Astrocyte (in vitro differentiated cells and primary cell): ENCODE results near the gene GNAI3.

Experiments used
- CTCF ChIP-seq: IDR thresholded peaks from 2 replicates; pipeline ENCODE4 v1.5.1; 2011; ENCODE audit warnings: low read depth, mild to moderate bottlenecking, inconsistent platforms, low read length, moderate library complexity; ENCODE audit not compliant: insufficient read depth
- EZH2 ChIP-seq: IDR thresholded peaks from 2 replicates; pipeline ENCODE4 v1.6.1; 2012; ENCODE audit warnings: mild to moderate bottlenecking, low read length, inconsistent platforms; ENCODE audit not compliant: insufficient read depth

GRCh38 chr1:109584766-109585165, 36.4 kb downstream of the GNAI3 start:
- TF ChIP-seq CTCF (no peak), EZH2 (no peak)
